Stimulated activated CD8-positive, alpha-beta memory T cell treated with anti-CD3 and anti-CD28 coated beads, Interleukin-12 subunit alpha, Interleukin-12 subunit beta, amount 100 ng/mL, for 4 hours (primary cell): ENCODE measurements around the gene WNT10A.

Experiments
- DNase-seq: peaks from one replicate; pipeline ENCODE4 v3.0.0-alpha.2; 2020; ENCODE audit warnings: low read depth

The WNT10A gene

GRCh38 chr2:218857371-218858137 is 23.1 kb upstream of the WNT10A start:
- DNase-seq: no peak

GRCh38 chr2:218858138-218858445 is 22.6 kb upstream of the WNT10A start:
- no peak for DNase-seq

GRCh38 chr2:218858671-218859555 is 21.7 kb upstream of the WNT10A start:
- no peak for DNase-seq

GRCh38 chr2:218859556-218859987 is 21.1 kb upstream of the WNT10A start, which contains the start of gene WNT6:
WNT6 (plus strand) TSS chr2:218859805; CDS start chr2:218860038, 233 bp downstream.
- no peak for DNase-seq

- no peak for DNase-seq
Observed at GRCh38 chr2:218859988-218860831, 20.4 kb upstream of the WNT10A start.

- DNase-seq: no peak
Observed at GRCh38 chr2:218860950-218861381, 19.7 kb upstream of the WNT10A start.

GRCh38 chr2:218861645-218862318 is 18.9 kb upstream of the WNT10A start:
- no peak for DNase-seq

- DNase-seq: no peak
Observed at GRCh38 chr2:218863021-218863520, 17.6 kb upstream of the WNT10A start.

GRCh38 chr2:218865396-218865795 is 15.3 kb upstream of the WNT10A start:
- no peak for DNase-seq

- no peak for DNase-seq
Observed at GRCh38 chr2:218865999-218866398, 14.7 kb upstream of the WNT10A start.

GRCh38 chr2:218867900-218868299 is 12.8 kb upstream of the WNT10A start:
- no peak for DNase-seq

GRCh38 chr2:218869064-218869463 is 11.6 kb upstream of the WNT10A start:
- no peak for DNase-seq

- DNase-seq: no peak
Observed at GRCh38 chr2:218870984-218871344, 9.7 kb upstream of the WNT10A start.

GRCh38 chr2:218871345-218872302 is 9.0 kb upstream of the WNT10A start:
- no peak for DNase-seq

- no peak for DNase-seq
Observed at GRCh38 chr2:218872645-218873358, 7.8 kb upstream of the WNT10A start.

GRCh38 chr2:218873359-218874194 is 7.1 kb upstream of the WNT10A start:
- no peak for DNase-seq

GRCh38 chr2:218875692-218876246 is 4.9 kb upstream of the WNT10A start:
- no peak for DNase-seq

GRCh38 chr2:218876562-218877219 is 4.0 kb upstream of the WNT10A start:
- DNase-seq: peak; percentile 43
